HCT116 (cell line): ENCODE data around the gene FGFBP2. TPM values are rescaled to one million over a fixed set of nuclear protein-coding genes. Genes with fewer than 3 reads are reported as not detected.

Experiments
- ATAC-seq: fragments of 200-7000 bp; cut with Tn5 transposase; 2 replicates; pipeline ENCODE4 v1.9.1; 2020; ENCODE audit warnings: mild to moderate bottlenecking, moderate library complexity
- BruUV-seq: library from RNA; stranded (reverse); fragments of 400-500 nt; replicated peaks from 2 replicates; lab custom pipeline; 2021; lab: Mats Ljungman, UMichigan
- CTCF ChIA-PET: fragments of 300-600 bp; sonication (Branson Sonifier 250); formaldehyde crosslinking; loops from one replicate; lab custom pipeline; 2021; ENCODE audit warnings: antibody characterized with exemption; lab: Charles Lee
- POLR2A ChIA-PET: fragments of 300-600, 350-600 bp; sonication (Branson Sonifier 250); formaldehyde crosslinking; loops from one replicate; lab custom pipeline; 2021; ENCODE audit warnings: antibody characterized with exemption; lab: Charles Lee
- RAD21 ChIA-PET, 2 experiments: fragments of 300-600 bp; sonication (Branson Sonifier 250); formaldehyde crosslinking; loops; one replicate each; lab custom pipeline; 2023; ENCODE audit warnings: low total read pairs in 2 of 2; ENCODE audit not compliant: uncharacterized antibody in 2 of 2, unreplicated experiment in 2 of 2, low non-redundant PET in 1 of 2; lab: Charles Lee
- DNase-seq: peaks from one replicate; pipeline ENCODE4 v3.0.0-alpha.2; 2010; ENCODE audit warnings: low read depth, low spot score
- H2AFZ ChIP-seq: fragments of 200-600 bp; shearing (Covaris generic), sonication (generic); 2 replicates; pipeline ENCODE4 v1.6.1; 2017; ENCODE audit warnings: low read depth, mixed run types, mixed read lengths, antibody characterized with exemption, low read length; ENCODE audit not compliant: poor library complexity, severe bottlenecking
- H3K27ac ChIP-seq: 2 replicates; pipeline ENCODE4 v1.5.1; 2012; ENCODE audit warnings: low read depth, low read length
- H3K27me3 ChIP-seq: fragments of 200-600 bp; sonication (generic); 2 replicates; pipeline ENCODE4 v1.6.1; 2016; ENCODE audit warnings: mixed run types, low read length, mixed read lengths; ENCODE audit not compliant: insufficient read depth
- H3K36me3 ChIP-seq, 2 experiments: fragments of 200-500 bp in 1 of 2; fragments of 200-600 bp in 1 of 2; sonication (Bioruptor generic) in 1 of 2; sonication (generic) in 1 of 2; 2 replicates each; pipeline versions ENCODE4 v1.5.1 to v1.6.1; 2014 to 2016; ENCODE audit warnings: low read length in 2 of 2, inconsistent platforms in 1 of 2, mixed read lengths in 1 of 2, mixed run types in 1 of 2; ENCODE audit not compliant: insufficient read depth in 2 of 2, control insufficient read depth in 1 of 2
- H3K4me1 ChIP-seq, 2 experiments: fragments of 200-600 bp in 1 of 2; sonication (generic) in 1 of 2; 2 replicates each; pipeline versions ENCODE4 v1.5.1 to v1.6.1; 2012 to 2017; ENCODE audit warnings: low read length in 2 of 2, inconsistent platforms in 1 of 2, mild to moderate bottlenecking in 1 of 2, mixed read lengths in 1 of 2, mixed run types in 1 of 2, moderate library complexity in 1 of 2; ENCODE audit not compliant: insufficient read depth in 2 of 2, control insufficient read depth in 1 of 2
- H3K4me2 ChIP-seq: fragments of 200-600 bp; sonication (generic); 2 replicates; pipeline ENCODE4 v1.6.1; 2017; ENCODE audit warnings: mixed run types, low read length, mixed read lengths
- H3K4me3 ChIP-seq, 2 experiments: fragments of 200-600 bp in 1 of 2; sonication (generic) in 1 of 2; replicated peaks in 1 of 2; 2 replicates each; pipeline ENCODE4 v1.5.1; 2011 to 2016; ENCODE audit warnings: low read length in 2 of 2, control low read depth in 1 of 2, low read depth in 1 of 2, mild to moderate bottlenecking in 1 of 2, mixed read lengths in 1 of 2, mixed run types in 1 of 2
- H3K79me2 ChIP-seq: fragments of 200-600 bp; sonication (generic); 2 replicates; pipeline ENCODE4 v1.6.1; 2017; ENCODE audit warnings: mild to moderate bottlenecking, mixed run types, low read length, moderate library complexity, mixed read lengths; ENCODE audit not compliant: insufficient read depth
- H3K9ac ChIP-seq: fragments of 200-600 bp; sonication (generic); 2 replicates; pipeline ENCODE4 v1.6.1; 2016; ENCODE audit warnings: low read length, mixed read lengths
- H3K9me2 ChIP-seq: fragments of 200-600 bp; sonication (generic), shearing (Covaris generic); 2 replicates; pipeline ENCODE4 v1.6.1; 2017; ENCODE audit warnings: mixed run types, mild to moderate bottlenecking, moderate library complexity; ENCODE audit not compliant: insufficient read depth
- H3K9me3 ChIP-seq, 2 experiments: fragments of 200-500 bp in 1 of 2; fragments of 200-600 bp in 1 of 2; sonication (Bioruptor generic) in 1 of 2; sonication (generic) in 1 of 2; 2 replicates each; pipeline ENCODE4 v1.6.1; 2014 to 2017; ENCODE audit warnings: low read length in 2 of 2, mixed read lengths in 2 of 2, inconsistent platforms in 1 of 2, low read depth in 1 of 2, mild to moderate bottlenecking in 1 of 2, mixed run types in 1 of 2, moderate library complexity in 1 of 2; ENCODE audit not compliant: control insufficient read depth in 1 of 2, insufficient read depth in 1 of 2
- H4K20me1 ChIP-seq: fragments of 200-600 bp; sonication (generic), shearing (Covaris generic); 2 replicates; pipeline ENCODE4 v1.6.1; 2017; ENCODE audit warnings: mixed run types, mild to moderate bottlenecking, moderate library complexity; ENCODE audit not compliant: insufficient read depth
- ATF3 ChIP-seq: IDR thresholded peaks from 2 replicates; pipeline ENCODE4 v1.6.1; 2012
- CBX3 ChIP-seq: IDR thresholded peaks from 2 replicates; pipeline ENCODE4 v1.6.1; 2012; ENCODE audit warnings: low read depth
- CEBPB ChIP-seq: IDR thresholded peaks from 2 replicates; pipeline ENCODE4 v1.6.1; 2012; ENCODE audit warnings: low read depth
- FOSL1 ChIP-seq: IDR thresholded peaks from 2 replicates; pipeline ENCODE4 v1.6.1; 2012; ENCODE audit warnings: low read depth
- MAX ChIP-seq: IDR thresholded peaks from 2 replicates; pipeline ENCODE4 v1.6.1; 2012
- POLR2A ChIP-seq: IDR thresholded peaks from 2 replicates; pipeline ENCODE4 v1.7.0; 2011; ENCODE audit warnings: borderline replicate concordance; ENCODE audit not compliant: insufficient read depth, insufficient read length; ENCODE audit errors: extremely low read depth
- POLR2AphosphoS5 ChIP-seq: IDR thresholded peaks from 2 replicates; pipeline ENCODE4 v1.6.1; 2011; ENCODE audit warnings: mild to moderate bottlenecking, low read depth, low read length, moderate library complexity
- REST ChIP-seq: IDR thresholded peaks from 2 replicates; pipeline ENCODE4 v1.6.1; 2012; ENCODE audit warnings: low read depth
- SP1 ChIP-seq: IDR thresholded peaks from 2 replicates; pipeline ENCODE4 v1.6.1; 2012; ENCODE audit warnings: low read depth
- SRF ChIP-seq: IDR thresholded peaks from 2 replicates; pipeline ENCODE4 v1.6.1; 2012; ENCODE audit warnings: low read depth
- YY1 ChIP-seq: IDR thresholded peaks from 2 replicates; pipeline ENCODE4 v1.6.1; 2011; ENCODE audit warnings: low read length, low read depth, moderate library complexity, mild to moderate bottlenecking; ENCODE audit not compliant: insufficient replicate concordance; ENCODE audit errors: extremely low read depth
- ZBTB33 ChIP-seq: IDR thresholded peaks from 2 replicates; pipeline ENCODE4 v1.6.1; 2011; ENCODE audit warnings: mild to moderate bottlenecking, low read length, moderate library complexity; ENCODE audit not compliant: insufficient replicate concordance; ENCODE audit errors: extremely low read depth
- ZFX ChIP-seq: fragments of 450-650 bp; IDR thresholded peaks from 2 replicates; pipeline ENCODE4 v1.6.1; 2017
- ZNF274 ChIP-seq: fragments of 200-500 bp; sonication (Bioruptor generic); IDR thresholded peaks from 2 replicates; pipeline ENCODE4 v1.6.1; 2014; ENCODE audit warnings: mild to moderate bottlenecking, low read depth, low read length, inconsistent platforms
- intact Hi-C: fragments of 100-400 bp; cut with micrococcal nuclease; formaldehyde crosslinking; loops from 2 replicates; pipeline ENCODE4 v1.10.0; 2022
- total RNA-seq: library from RNA; stranded (reverse); gene quantifications from one replicate; pipeline ENCODE4 v1.2.1, GENCODE V29; 2021; ENCODE audit not compliant: unreplicated experiment

The FGFBP2 gene
- total RNA-seq, 1 experiment from 2014 or later, result not detected

- intact Hi-C loops, result no loop called here
- POLR2A ChIA-PET, result interaction anchor here (1.5 kb wide), 1 partner anchor 60 kb away, joined by 3 read pairs; no protein-coding TSS in a partner anchor
- H3K9me3 ChIP-seq, result no peaks in the 10 kb centered on the region
- H3K27me3 ChIP-seq, result no peaks in the 10 kb centered on the region
- no peak overlapping the region for H2AFZ ChIP-seq
- no TSS peak for BruUV-seq
- H3K4me3 ChIP-seq, result no peak overlapping the region
- TF ChIP-seq SP1, result no peak
- TF ChIP-seq FOSL1, result no peak
- no peak for TF ChIP-seq SRF
- TF ChIP-seq ATF3, result no peak
- no peak for TF ChIP-seq REST
- no peak for TF ChIP-seq CEBPB
- TF ChIP-seq ZNF274, result no peak
- no peak for TF ChIP-seq CBX3
- no peak for TF ChIP-seq ZBTB33
- no peak for TF ChIP-seq ZFX
- TF ChIP-seq POLR2AphosphoS5, result no peak
- no peak for TF ChIP-seq MAX
- TF ChIP-seq POLR2A, result no peak
- no peak for TF ChIP-seq YY1
- CTCF ChIA-PET, result interaction anchor here (1.0 to 1.8 kb wide), 2 partner anchors 14 to 59 kb away, joined by 4 to 8 read pairs; no protein-coding TSS in a partner anchor
- peaks cover 11 to 22% of the 10 kb centered on the region in 2 experiments for H3K4me1 ChIP-seq
- no peaks in the 10 kb centered on the region for H3K79me2 ChIP-seq
- no peaks in the 10 kb centered on the region for H3K36me3 ChIP-seq
- ATAC-seq (no peak), DNase-seq (no peak)
- H3K9me2 ChIP-seq, result no peaks in the 10 kb centered on the region
- RAD21 ChIA-PET, result no interaction called here
- no peaks in the 10 kb centered on the region for H4K20me1 ChIP-seq
- no peak overlapping the region for H3K4me2 ChIP-seq
- H3K9ac ChIP-seq, result no peak overlapping the region
- no peak overlapping the region for H3K27ac ChIP-seq
Measured at GRCh38 chr4:15942283-15942682, 20.7 kb downstream of the FGFBP2 start.
